Measurements from ENCODE around the gene KIF21A. TPM values are rescaled to one million over a fixed set of nuclear protein-coding genes. Genes with fewer than 3 reads are reported as not detected.

Gene KIF21A
- total RNA-seq, 2 donors from 2014 or later = 32.3 to 35.3 TPM

DNA sequence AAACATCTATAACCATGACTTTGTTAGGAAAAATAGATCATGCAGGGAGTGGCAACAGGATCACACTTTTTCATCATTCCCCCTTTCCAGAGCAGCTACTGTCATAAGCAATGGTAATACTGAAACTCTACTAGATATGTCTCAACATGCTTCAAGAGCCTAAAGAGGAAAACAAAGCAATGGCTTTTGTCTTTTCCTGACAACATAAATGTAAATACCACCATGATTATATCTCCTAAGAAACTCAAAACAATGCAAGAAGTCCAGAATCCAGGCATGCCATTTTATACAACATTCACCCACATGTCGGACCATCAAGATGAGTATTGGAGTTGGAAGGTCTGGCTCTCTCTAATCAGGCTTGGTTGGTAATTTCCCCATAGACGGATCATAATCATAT lies 78.7 kb downstream of the KIF21A start:
- Histone ChIP-seq H3K27ac (ENCODE audit: low read depth, low read length) (no peak overlapping the region), H3K9ac (ENCODE audit: extremely low read depth, low read length, poor library complexity, severe bottlenecking) (no peak overlapping the region), H3K9me3 (ENCODE audit: control insufficient read depth, low read length) (no peaks in the 10 kb centered on the region), H3K4me1 (ENCODE audit: control insufficient read depth, insufficient read depth, low read length) (no peaks in the 10 kb centered on the region), H3K4me3 (ENCODE audit: low read length) (no peak overlapping the region), H3K36me3 (ENCODE audit: control insufficient read depth, insufficient read depth, low read length) (peaks cover 60% of the 10 kb centered on the region), H3K27me3 (ENCODE audit: control insufficient read depth, insufficient read depth, low read length, poor library complexity, severe bottlenecking) (no peaks in the 10 kb centered on the region)
- peaks cover 41% of the 10 kb centered on the region for H3K36me3 Mint-ChIP-seq (ENCODE audit: low read depth)
- H3K9me3 Mint-ChIP-seq = peaks cover 3% of the 10 kb centered on the region
- no peak overlapping the region for H3K27ac Mint-ChIP-seq
- 100% methylated on average over 1 of the region's 2 CpGs; no CpG with 5 or more reads in 1 of the 2 experiments for WGBS, 2 experiments (ENCODE audit: insufficient coverage in 1 of 2, insufficient read length in 1 of 2)
- H3K27me3 Mint-ChIP-seq (ENCODE audit: insufficient read depth) = no peaks in the 10 kb centered on the region
- H3K4me1 Mint-ChIP-seq = no peaks in the 10 kb centered on the region
- no peak overlapping the region for H3K4me3 Mint-ChIP-seq
- TF ChIP-seq, protein P1, sequence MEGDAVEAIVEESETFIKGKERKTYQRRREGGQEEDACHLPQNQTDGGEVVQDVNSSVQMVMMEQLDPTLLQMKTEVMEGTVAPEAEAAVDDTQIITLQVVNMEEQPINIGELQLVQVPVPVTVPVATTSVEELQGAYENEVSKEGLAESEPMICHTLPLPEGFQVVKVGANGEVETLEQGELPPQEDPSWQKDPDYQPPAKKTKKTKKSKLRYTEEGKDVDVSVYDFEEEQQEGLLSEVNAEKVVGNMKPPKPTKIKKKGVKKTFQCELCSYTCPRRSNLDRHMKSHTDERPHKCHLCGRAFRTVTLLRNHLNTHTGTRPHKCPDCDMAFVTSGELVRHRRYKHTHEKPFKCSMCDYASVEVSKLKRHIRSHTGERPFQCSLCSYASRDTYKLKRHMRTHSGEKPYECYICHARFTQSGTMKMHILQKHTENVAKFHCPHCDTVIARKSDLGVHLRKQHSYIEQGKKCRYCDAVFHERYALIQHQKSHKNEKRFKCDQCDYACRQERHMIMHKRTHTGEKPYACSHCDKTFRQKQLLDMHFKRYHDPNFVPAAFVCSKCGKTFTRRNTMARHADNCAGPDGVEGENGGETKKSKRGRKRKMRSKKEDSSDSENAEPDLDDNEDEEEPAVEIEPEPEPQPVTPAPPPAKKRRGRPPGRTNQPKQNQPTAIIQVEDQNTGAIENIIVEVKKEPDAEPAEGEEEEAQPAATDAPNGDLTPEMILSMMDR (conservative IDR thresholded peaks at IDR 0.05) = no peak
- DNase-seq = no peak

DNA sequence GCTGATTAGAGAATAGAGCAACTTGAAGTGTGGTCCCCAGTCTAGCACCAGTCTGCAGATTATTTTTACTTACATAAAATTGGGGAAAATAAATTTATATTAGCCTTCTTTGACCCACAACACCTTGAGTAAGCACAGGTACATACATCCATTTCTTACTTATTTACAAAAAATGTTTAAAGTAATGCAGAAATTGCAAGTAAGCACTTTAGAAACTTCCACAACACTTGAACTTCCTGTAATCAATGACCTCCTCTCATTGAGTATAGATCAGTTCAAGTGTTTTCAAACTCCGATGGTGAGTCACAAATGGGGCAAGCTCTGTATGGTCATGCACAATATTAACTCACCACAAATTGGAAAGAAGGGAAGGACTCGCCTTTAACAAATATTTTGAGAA lies 83.3 kb downstream of the KIF21A start:
- H3K9me3 ChIP-seq (ENCODE audit: control insufficient read depth, low read length) = no peaks in the 10 kb centered on the region
- H3K9me3 Mint-ChIP-seq = peaks cover 3% of the 10 kb centered on the region
- no peak overlapping the region for H3K9ac ChIP-seq (ENCODE audit: extremely low read depth, low read length, poor library complexity, severe bottlenecking)
- H3K27me3 Mint-ChIP-seq (ENCODE audit: insufficient read depth) = no peaks in the 10 kb centered on the region
- DNase-seq = no peak
- H3K4me1 ChIP-seq (ENCODE audit: control insufficient read depth, insufficient read depth, low read length) = no peaks in the 10 kb centered on the region
- no peak overlapping the region for H3K4me3 ChIP-seq (ENCODE audit: low read length)
- H3K27ac Mint-ChIP-seq = no peak overlapping the region
- 88% methylated on average over 2 of the region's 2 CpGs; no CpG with 5 or more reads in 1 of the 2 experiments for WGBS, 2 experiments (ENCODE audit: insufficient coverage in 1 of 2, insufficient read length in 1 of 2)
- H3K4me3 Mint-ChIP-seq = no peak overlapping the region
- no peak overlapping the region for H3K27ac ChIP-seq (ENCODE audit: low read depth, low read length)
- peaks cover 51% of the 10 kb centered on the region for H3K36me3 ChIP-seq (ENCODE audit: control insufficient read depth, insufficient read depth, low read length)
- no peaks in the 10 kb centered on the region for H3K27me3 ChIP-seq (ENCODE audit: control insufficient read depth, insufficient read depth, low read length, poor library complexity, severe bottlenecking)
- no peaks in the 10 kb centered on the region for H3K4me1 Mint-ChIP-seq
- H3K36me3 Mint-ChIP-seq (ENCODE audit: low read depth) = peaks cover 43% of the 10 kb centered on the region
- TF ChIP-seq, protein P1 (conservative IDR thresholded peaks at IDR 0.05) = no peak

DNA sequence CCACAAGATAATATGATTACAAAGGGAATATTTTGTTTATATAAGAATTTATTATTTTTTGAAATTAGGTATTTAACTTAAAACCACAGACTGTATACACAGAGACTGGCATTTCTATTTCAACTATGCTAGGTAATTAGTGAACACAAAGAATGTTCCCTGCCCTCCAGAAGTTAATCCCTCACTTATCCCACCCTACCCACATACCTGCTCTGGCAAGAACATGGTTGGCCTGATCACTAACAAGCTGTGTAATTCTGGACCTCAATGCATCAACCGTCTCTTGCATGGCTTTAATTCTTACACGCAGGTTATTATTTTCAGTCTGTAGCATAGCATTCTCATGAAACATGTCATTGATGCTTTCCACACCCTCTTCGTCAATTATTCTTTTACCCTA lies 85.9 kb downstream of the KIF21A start:
- Histone ChIP-seq H3K27me3 (ENCODE audit: control insufficient read depth, insufficient read depth, low read length, poor library complexity, severe bottlenecking) (no peaks in the 10 kb centered on the region), H3K9me3 (ENCODE audit: control insufficient read depth, low read length) (no peaks in the 10 kb centered on the region), H3K4me3 (ENCODE audit: low read length) (no peak overlapping the region), H3K36me3 (ENCODE audit: control insufficient read depth, insufficient read depth, low read length) (peaks cover 38% of the 10 kb centered on the region), H3K9ac (ENCODE audit: extremely low read depth, low read length, poor library complexity, severe bottlenecking) (no peak overlapping the region), H3K4me1 (ENCODE audit: control insufficient read depth, insufficient read depth, low read length) (no peaks in the 10 kb centered on the region), H3K27ac (ENCODE audit: low read depth, low read length) (no peak overlapping the region)
- TF ChIP-seq, protein P1 (conservative IDR thresholded peaks at IDR 0.05) = no peak
- Mint-ChIP-seq H3K27ac (no peak overlapping the region), H3K4me1 (no peaks in the 10 kb centered on the region), H3K36me3 (ENCODE audit: low read depth) (peaks cover 31% of the 10 kb centered on the region), H3K4me3 (no peak overlapping the region), H3K9me3 (peaks cover 2% of the 10 kb centered on the region), H3K27me3 (ENCODE audit: insufficient read depth) (no peaks in the 10 kb centered on the region)
- no peak for DNase-seq
- WGBS, 2 experiments (ENCODE audit: insufficient coverage in 1 of 2, insufficient read length in 1 of 2) = 85% methylated on average over 3 of the region's 3 CpGs; no CpG with 5 or more reads in 1 of the 2 experiments
